GM23248 (cell line): ENCODE data around the gene SLC25A11. TPM values are rescaled to one million over a fixed set of nuclear protein-coding genes. Genes with fewer than 3 reads are reported as not detected.

Source experiments
- DNase-seq: peaks from one replicate; pipeline ENCODE4 v3.0.0-alpha.2; 2015
- H2AFZ ChIP-seq: fragments of 200-600 bp; sonication (generic); 2 replicates; pipeline ENCODE4 v1.6.1; 2016; ENCODE audit warnings: antibody characterized with exemption
- H3F3A ChIP-seq: fragments of 200-600 bp; sonication (generic); 2 replicates; pipeline ENCODE4 v1.6.1; 2016; ENCODE audit warnings: mild to moderate bottlenecking, antibody characterized with exemption, mixed run types; ENCODE audit not compliant: insufficient read depth
- H3K27ac ChIP-seq: fragments of 200-600 bp; sonication (generic); 2 replicates; pipeline ENCODE4 v1.5.1; 2016; ENCODE audit warnings: mild to moderate bottlenecking
- H3K27me3 ChIP-seq: fragments of 200-600 bp; sonication (generic); replicated peaks from 2 replicates; pipeline ENCODE4 v1.6.1; 2016; ENCODE audit warnings: mild to moderate bottlenecking; ENCODE audit not compliant: insufficient read depth
- H3K36me3 ChIP-seq: fragments of 200-600 bp; sonication (generic); 2 replicates; pipeline ENCODE4 v1.6.1; 2016; ENCODE audit warnings: low read depth, mild to moderate bottlenecking
- H3K4me1 ChIP-seq: fragments of 200-600 bp; sonication (generic); 2 replicates; pipeline ENCODE4 v1.6.1; 2016; ENCODE audit warnings: mild to moderate bottlenecking; ENCODE audit not compliant: insufficient read depth
- H3K4me2 ChIP-seq: fragments of 200-600 bp; sonication (generic); one replicate; pipeline ENCODE4 v1.6.1; 2016; ENCODE audit warnings: mild to moderate bottlenecking; ENCODE audit not compliant: unreplicated experiment
- H3K4me3 ChIP-seq: fragments of 200-600 bp; sonication (generic); 2 replicates; pipeline ENCODE4 v1.5.1; 2016; ENCODE audit warnings: mild to moderate bottlenecking
- H3K79me2 ChIP-seq: fragments of 200-600 bp; sonication (generic); 2 replicates; pipeline ENCODE4 v1.6.1; 2016; ENCODE audit warnings: mild to moderate bottlenecking; ENCODE audit not compliant: insufficient read depth
- H3K9ac ChIP-seq: fragments of 200-600 bp; sonication (generic); 2 replicates; pipeline ENCODE4 v1.6.1; 2016; ENCODE audit warnings: mild to moderate bottlenecking
- H3K9me2 ChIP-seq: fragments of 200-600 bp; sonication (generic); 2 replicates; pipeline ENCODE4 v1.6.1; 2016; ENCODE audit warnings: mixed run types, mild to moderate bottlenecking, moderate library complexity; ENCODE audit not compliant: insufficient read depth
- H3K9me3 ChIP-seq: fragments of 200-600 bp; sonication (generic); one replicate; pipeline ENCODE4 v1.6.1; 2017; ENCODE audit warnings: low read depth
- H4K20me1 ChIP-seq: fragments of 200-600 bp; sonication (generic); 2 replicates; pipeline ENCODE4 v1.6.0; 2016; ENCODE audit not compliant: insufficient read depth
- EZH2 ChIP-seq: fragments of 200-600 bp; sonication (generic); IDR thresholded peaks from 2 replicates; pipeline ENCODE4 v1.6.1; 2018; ENCODE audit warnings: antibody characterized with exemption, mild to moderate bottlenecking; ENCODE audit not compliant: insufficient read depth, poor library complexity, severe bottlenecking
- EZH2phosphoT487 ChIP-seq: fragments of 200-600 bp; sonication (generic); IDR thresholded peaks from 2 replicates; pipeline ENCODE4 v1.6.1; 2018; ENCODE audit warnings: antibody characterized with exemption, moderate library complexity, mild to moderate bottlenecking, low read depth; ENCODE audit not compliant: insufficient read depth
- WGBS, 2 experiments: methylation state at CpG; one replicate each; pipeline ENCODE4 v1.1.6; 2015 to 2017; ENCODE audit warnings: low lambda C conversion rate in 2 of 2, low coverage in 1 of 2; ENCODE audit errors: missing lambda C conversion rate in 2 of 2; 5-methylcytosine and 5-hydroxymethylcytosine counted together
- in situ Hi-C: fragments of 300-500 bp; cut with MboI; formaldehyde crosslinking; loops from 2 replicates; pipeline ENCODE4 v1.15.0; 2020
- polyA plus RNA-seq: library from polyadenylated mRNA; unstranded; fragments of >200 nt; fragmentation: Nextera tagmentation; extraction: Ambion mirVana; gene quantifications from 2 replicates; pipeline ENCODE4 v1.2.1, GENCODE V29; 2016
- total RNA-seq: library from RNA; depleted of rRNA; stranded (reverse); fragments of >200 nt; shearing (Covaris generic); gene quantifications from 2 replicates; pipeline ENCODE4 v1.2.3, GENCODE V29; 2014

Gene SLC25A11
- total and polyA plus RNA-seq, 2 experiments from 2014 or later, result 68.5 to 71.4 TPM

DNA sequence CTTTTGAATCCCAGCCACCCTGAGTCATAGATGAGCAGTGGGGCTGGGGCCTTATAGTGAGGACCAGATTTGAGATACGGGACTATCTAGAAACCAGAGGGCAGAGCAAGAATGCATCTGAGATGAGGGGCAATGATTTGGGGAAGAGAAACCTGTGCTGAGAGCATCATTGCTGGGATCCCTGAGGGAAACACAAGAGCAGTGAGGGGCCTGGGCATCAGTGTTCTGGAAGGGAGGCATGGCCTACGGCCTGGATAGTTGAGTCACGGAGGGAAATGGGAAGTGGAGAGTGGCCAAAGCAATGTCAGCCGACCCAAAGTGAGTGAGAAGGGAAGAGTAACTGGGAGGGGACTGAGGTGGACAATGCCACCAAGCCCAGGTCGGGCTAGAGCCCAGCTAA is 42.5 kb upstream of the SLC25A11 start:
- Histone ChIP-seq H4K20me1 (no peaks in the 10 kb centered on the region), H3K4me3 (no peak overlapping the region), H3K9ac (no peak overlapping the region), H3K4me2 (no peak overlapping the region), H3K36me3 (peaks cover 25% of the 10 kb centered on the region), H3K9me3 (no peaks in the 10 kb centered on the region), H3K9me2 (no peaks in the 10 kb centered on the region), H2AFZ (no peak overlapping the region), H3F3A (no peaks in the 10 kb centered on the region; the same call in 1 of the 2 replicates), H3K27me3 (no peaks in the 10 kb centered on the region), H3K79me2 (peaks cover 21% of the 10 kb centered on the region), H3K27ac (no peak overlapping the region), H3K4me1 (no peaks in the 10 kb centered on the region; the same call in 1 of the 2 replicates)
- peak; percentile 30 for DNase-seq
- TF ChIP-seq EZH2phosphoT487, result no peak
- TF ChIP-seq EZH2, result no peak
- in situ Hi-C loops, result no loop called here
- 36 to 43% methylated on average over 5 of the region's 5 CpGs for WGBS, 2 experiments

DNA sequence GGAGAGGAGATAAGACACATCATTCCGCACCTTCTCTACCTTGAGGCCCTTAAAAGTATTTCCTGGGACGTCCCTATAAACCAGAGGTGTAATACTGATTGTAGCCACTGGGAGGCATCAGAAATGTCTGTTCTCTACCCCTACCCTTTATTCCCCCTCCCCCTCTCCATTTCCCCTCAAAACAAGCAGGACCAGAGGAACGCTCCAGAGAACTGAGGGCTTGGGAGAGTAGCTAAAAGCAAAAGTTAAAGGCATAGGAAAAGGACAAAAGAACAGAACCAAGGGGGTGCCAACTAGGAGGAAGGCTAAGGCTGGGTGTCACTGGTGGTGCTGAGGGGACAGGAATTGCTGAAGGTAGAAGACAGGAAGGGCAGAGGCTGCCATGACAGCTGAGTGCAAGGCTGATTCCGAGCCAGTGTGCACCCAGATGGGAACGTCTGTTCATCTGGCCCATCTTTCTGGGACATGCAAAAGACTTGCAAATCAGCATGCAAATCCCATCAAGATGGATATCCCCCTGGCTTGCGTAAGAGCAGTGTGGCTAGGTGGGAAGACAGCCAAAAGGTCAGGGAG is 40.9 kb upstream of the SLC25A11 start:
- no peaks in the 10 kb centered on the region for H3K9me3 ChIP-seq
- no peak overlapping the region for H3K27ac ChIP-seq
- no peaks in the 10 kb centered on the region for H4K20me1 ChIP-seq
- 48 to 50% methylated on average over 6 of the region's 6 CpGs for WGBS, 2 experiments
- peaks cover 35% of the 10 kb centered on the region for H3K36me3 ChIP-seq
- H3K27me3 ChIP-seq, result no peaks in the 10 kb centered on the region
- H3K9me2 ChIP-seq, result no peaks in the 10 kb centered on the region
- peak; percentile 45 for DNase-seq
- H2AFZ ChIP-seq, result no peak overlapping the region
- no peak overlapping the region for H3K4me2 ChIP-seq
- H3K9ac ChIP-seq, result no peak overlapping the region
- in situ Hi-C loops, result no loop called here
- TF ChIP-seq EZH2phosphoT487 (no peak), EZH2 (no peak)
- H3F3A ChIP-seq, result no peaks in the 10 kb centered on the region; the same call in 1 of the 2 replicates
- no peak overlapping the region for H3K4me3 ChIP-seq
- peaks cover 7% of the 10 kb centered on the region; the same call in 1 of the 2 replicates for H3K79me2 ChIP-seq
- no peaks in the 10 kb centered on the region; the same call in 1 of the 2 replicates for H3K4me1 ChIP-seq

DNA sequence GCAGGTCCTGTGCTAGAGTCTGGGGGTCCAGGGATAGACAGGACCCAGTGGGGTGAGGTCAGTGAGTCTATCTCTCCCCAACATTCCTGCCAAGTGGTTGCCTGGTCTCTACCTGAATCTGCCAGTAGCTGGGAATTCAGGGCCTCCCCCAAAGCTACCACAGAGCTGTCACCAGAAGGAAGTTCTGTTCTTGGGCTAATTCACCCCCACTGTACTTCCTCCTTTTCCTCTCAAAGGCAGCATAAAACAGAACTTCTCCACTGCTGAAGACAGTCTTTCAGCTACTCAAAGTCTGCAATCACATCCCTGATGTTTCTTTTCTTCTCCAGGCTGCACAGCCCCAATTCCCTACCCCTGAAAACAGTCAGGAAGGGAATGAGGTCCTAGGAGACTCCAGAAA is 38.9 kb upstream of the SLC25A11 start:
- H3K36me3 ChIP-seq, result peaks cover 35% of the 10 kb centered on the region
- TF ChIP-seq EZH2 (no peak), EZH2phosphoT487 (no peak)

DNA sequence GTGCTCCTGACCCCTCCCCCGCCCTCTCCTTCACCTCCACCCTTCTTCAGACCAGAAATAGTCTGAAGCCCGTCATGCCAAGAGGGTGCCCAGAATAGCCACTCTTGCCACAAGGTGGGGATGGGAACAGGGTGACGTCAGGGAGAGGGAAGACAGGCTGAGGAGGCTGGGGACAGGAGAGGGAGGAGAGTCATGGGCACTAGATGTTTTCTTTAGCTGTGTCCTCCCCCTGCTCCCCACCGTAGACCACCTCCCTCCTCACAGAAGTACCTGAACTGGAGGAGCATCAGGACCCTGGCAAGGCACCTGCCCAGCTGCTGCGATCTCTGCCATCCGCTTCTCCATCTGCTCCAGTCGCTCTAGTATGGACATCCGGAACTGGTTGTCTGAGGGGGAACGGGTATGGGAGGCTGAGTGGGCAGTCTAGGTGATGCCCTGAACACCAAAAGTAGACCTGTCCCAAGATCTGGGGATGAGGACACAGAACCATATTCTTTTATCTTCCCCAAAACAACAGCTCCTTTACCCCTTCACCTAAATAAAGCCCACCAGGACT is 34.3 kb upstream of the SLC25A11 start:
- Histone ChIP-seq H2AFZ (no peak overlapping the region), H3K4me1 (peaks cover 7% of the 10 kb centered on the region), H3K4me3 (no peak overlapping the region), H3K9me3 (no peaks in the 10 kb centered on the region), H3K9ac (no peak overlapping the region), H3K27me3 (no peaks in the 10 kb centered on the region), H4K20me1 (no peaks in the 10 kb centered on the region), H3K27ac (no peak overlapping the region), H3K36me3 (peaks cover 27% of the 10 kb centered on the region), H3K4me2 (no peak overlapping the region), H3K9me2 (no peaks in the 10 kb centered on the region), H3F3A (peaks cover 22% of the 10 kb centered on the region), H3K79me2 (no peaks in the 10 kb centered on the region)
- no peak for DNase-seq
- WGBS, 2 experiments, result 93 to 95% methylated on average over 9 of the region's 9 CpGs
- in situ Hi-C loops, result no loop called here
- TF ChIP-seq EZH2phosphoT487 (no peak), EZH2 (no peak)

More for the DNA sequence above, 38.9 kb upstream of the SLC25A11 start:
- Histone ChIP-seq H4K20me1 (no peaks in the 10 kb centered on the region), H3K9me2 (no peaks in the 10 kb centered on the region), H3K9ac (no peak overlapping the region), H3K27me3 (no peaks in the 10 kb centered on the region), H3K4me1 (no peaks in the 10 kb centered on the region; the same call in 1 of the 2 replicates), H3F3A (no peaks in the 10 kb centered on the region), H3K27ac (no peak overlapping the region), H2AFZ (no peak overlapping the region), H3K4me2 (no peak overlapping the region), H3K4me3 (no peak overlapping the region), H3K79me2 (no peaks in the 10 kb centered on the region), H3K9me3 (no peaks in the 10 kb centered on the region)
- no peak for DNase-seq
- in situ Hi-C loops, result no loop called here
